ENCODE measurements around the gene SH3PXD2A.

SH3PXD2A gene

GRCh38 chr10:103852856-103853255 is 2.5 kb downstream of the SH3PXD2A start:
- no peak for DNase-seq (ENCODE audit: low read depth, low spot score)
- TF ChIP-seq, protein P1, sequence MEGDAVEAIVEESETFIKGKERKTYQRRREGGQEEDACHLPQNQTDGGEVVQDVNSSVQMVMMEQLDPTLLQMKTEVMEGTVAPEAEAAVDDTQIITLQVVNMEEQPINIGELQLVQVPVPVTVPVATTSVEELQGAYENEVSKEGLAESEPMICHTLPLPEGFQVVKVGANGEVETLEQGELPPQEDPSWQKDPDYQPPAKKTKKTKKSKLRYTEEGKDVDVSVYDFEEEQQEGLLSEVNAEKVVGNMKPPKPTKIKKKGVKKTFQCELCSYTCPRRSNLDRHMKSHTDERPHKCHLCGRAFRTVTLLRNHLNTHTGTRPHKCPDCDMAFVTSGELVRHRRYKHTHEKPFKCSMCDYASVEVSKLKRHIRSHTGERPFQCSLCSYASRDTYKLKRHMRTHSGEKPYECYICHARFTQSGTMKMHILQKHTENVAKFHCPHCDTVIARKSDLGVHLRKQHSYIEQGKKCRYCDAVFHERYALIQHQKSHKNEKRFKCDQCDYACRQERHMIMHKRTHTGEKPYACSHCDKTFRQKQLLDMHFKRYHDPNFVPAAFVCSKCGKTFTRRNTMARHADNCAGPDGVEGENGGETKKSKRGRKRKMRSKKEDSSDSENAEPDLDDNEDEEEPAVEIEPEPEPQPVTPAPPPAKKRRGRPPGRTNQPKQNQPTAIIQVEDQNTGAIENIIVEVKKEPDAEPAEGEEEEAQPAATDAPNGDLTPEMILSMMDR (IDR thresholded peaks at IDR 0.05; ENCODE audit: low read depth, low read length): no peak
- in situ Hi-C loops (cut with HindIII; ENCODE audit: low sequenced_read_pairs): no loop called here
- H3K4me3 ChIP-seq (ENCODE audit: low read depth, low read length): no peak overlapping the region

GRCh38 chr10:103852189-103852711 is 3.1 kb downstream of the SH3PXD2A start:
- no peak overlapping the region for H3K4me3 ChIP-seq (ENCODE audit: low read depth, low read length)
- in situ Hi-C loops (cut with HindIII; ENCODE audit: low sequenced_read_pairs): no loop called here
- TF ChIP-seq, protein P1 (IDR thresholded peaks at IDR 0.05; ENCODE audit: low read depth, low read length): no peak
- peak; percentile 54 for DNase-seq (ENCODE audit: low read depth, low spot score)

- DNase-seq (ENCODE audit: low read depth, low spot score): no peak
- H3K4me3 ChIP-seq (ENCODE audit: low read depth, low read length): no peak overlapping the region
- in situ Hi-C loops (cut with HindIII; ENCODE audit: low sequenced_read_pairs): no loop called here
- TF ChIP-seq, protein P1 (IDR thresholded peaks at IDR 0.05; ENCODE audit: low read depth, low read length): no peak
Observed at GRCh38 chr10:103851261-103851660, 4.1 kb downstream of the SH3PXD2A start.

GRCh38 chr10:103850572-103850895 is 4.8 kb downstream of the SH3PXD2A start:
- in situ Hi-C loops (cut with HindIII; ENCODE audit: low sequenced_read_pairs): no loop called here
- TF ChIP-seq, protein P1 (IDR thresholded peaks at IDR 0.05; ENCODE audit: low read depth, low read length): no peak
- H3K4me3 ChIP-seq (ENCODE audit: low read depth, low read length): no peak overlapping the region
- DNase-seq (ENCODE audit: low read depth, low spot score): no peak

- peak; percentile 92 for DNase-seq (ENCODE audit: low read depth, low spot score)
- TF ChIP-seq, protein P1 (IDR thresholded peaks at IDR 0.05; ENCODE audit: low read depth, low read length): no peak
- in situ Hi-C loops (cut with HindIII; ENCODE audit: low sequenced_read_pairs): no loop called here
- H3K4me3 ChIP-seq (ENCODE audit: low read depth, low read length): no peak overlapping the region
Observed at GRCh38 chr10:103849880-103850571, 5.3 kb downstream of the SH3PXD2A start.

DNA sequence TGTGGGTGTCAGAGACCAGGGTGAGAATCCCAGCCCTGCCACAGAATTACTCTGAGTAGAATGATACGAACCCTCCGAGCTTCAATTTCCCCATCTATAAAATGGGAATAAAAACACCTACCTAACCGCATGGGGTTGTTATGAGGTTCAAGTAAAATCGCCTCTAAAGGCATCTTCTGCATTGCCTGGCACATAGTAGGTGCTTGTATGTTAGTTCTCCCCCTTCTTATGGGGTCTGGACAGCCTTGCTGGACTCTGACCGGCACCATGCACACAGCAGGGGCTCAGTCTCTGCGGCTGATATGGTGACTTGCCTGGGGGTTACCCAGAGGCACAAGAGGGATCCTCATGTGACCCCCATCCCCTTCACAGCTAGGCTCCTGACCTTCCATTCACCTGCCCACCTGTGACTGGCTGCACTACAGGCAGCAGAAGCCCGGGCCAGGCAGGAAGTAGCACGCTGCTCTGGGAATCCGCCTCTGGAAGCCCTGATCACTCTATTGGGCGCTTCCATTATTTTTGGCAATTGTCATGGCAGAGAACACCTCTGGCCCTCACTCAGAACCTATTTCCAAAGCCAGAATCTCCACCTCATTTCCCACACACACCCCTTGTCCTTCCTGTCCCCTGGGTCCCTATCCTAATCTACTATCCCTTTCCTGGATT is 6.0 kb downstream of the SH3PXD2A start:
- TF ChIP-seq, protein P1 (IDR thresholded peaks at IDR 0.05; ENCODE audit: low read depth, low read length): no peak
- no peak for DNase-seq (ENCODE audit: low read depth, low spot score)
- H3K4me3 ChIP-seq (ENCODE audit: low read depth, low read length): no peak overlapping the region
- in situ Hi-C loops (cut with HindIII; ENCODE audit: low sequenced_read_pairs): no loop called here
